GM13976 (cell line): ENCODE measurements around the gene MICB.

Experiments used
- DNase-seq: peaks from one replicate; pipeline ENCODE4 v3.0.0; 2012; ENCODE audit warnings: low spot score
- CTCF ChIP-seq: IDR thresholded peaks from 2 replicates; pipeline ENCODE4 v1.5.1; 2012; ENCODE audit warnings: borderline replicate concordance, mild to moderate bottlenecking; ENCODE audit not compliant: insufficient read depth; ENCODE audit errors: extremely low read depth, missing control alignments, control extremely low read depth
- in situ Hi-C: fragments of 300-500 bp; cut with MboI; formaldehyde crosslinking; loops from one replicate; pipeline ENCODE4 v1.12.0; 2022; ENCODE audit warnings: low sequenced_read_pairs, mixed read lengths, inconsistent platforms; ENCODE audit not compliant: unreplicated experiment

The MICB gene

GRCh38 chr6:31528307-31528777, 30.4 kb downstream of the MICB start:
- no peak for TF ChIP-seq CTCF
- in situ Hi-C loops, result no loop called here
- DNase-seq, result no peak

- TF ChIP-seq CTCF, result no peak
- in situ Hi-C loops, result no loop called here
These were observed 30.9 kb downstream of the MICB start, which contains the start of gene MCCD1 for GRCh38 chr6:31528821-31529328. Gene MCCD1 (plus strand): TSS chr6:31528962. CDS start chr6:31529015, 53 bp downstream.

GRCh38 chr6:31529329-31530150, 31.6 kb downstream of the MICB start:
- DNase-seq, result no peak
- TF ChIP-seq CTCF, result no peak
- in situ Hi-C loops, result no loop called here

More at GRCh38 chr6:31528821-31529328, 30.9 kb downstream of the MICB start, which contains the start of gene MCCD1:
- no peak for DNase-seq

- no peak for DNase-seq
- no peak for TF ChIP-seq CTCF
- in situ Hi-C loops, result no loop called here
These were observed 32.7 kb downstream of the MICB start for GRCh38 chr6:31530659-31531058.

GRCh38 chr6:31531162-31531561, 33.2 kb downstream of the MICB start:
- in situ Hi-C loops, result no loop called here
- no peak for DNase-seq
- TF ChIP-seq CTCF, result no peak

- in situ Hi-C loops, result no loop called here
- no peak for DNase-seq
- TF ChIP-seq CTCF, result no peak
These were observed 34.1 kb downstream of the MICB start for GRCh38 chr6:31531771-31532643.
